ENCODE results near the gene EIF5A. TPM values are rescaled to one million over a fixed set of nuclear protein-coding genes. Genes with fewer than 3 reads are reported as not detected.
"Not testable (repeated sequence)": the region's sequence is repeated elsewhere in the genome, so short reads cannot be mapped to it uniquely, and the experiment has no call there.

The EIF5A gene
- polyA plus RNA-seq, 3 donors from 2014 or later: 235 to 814 (median 797) TPM

DNA sequence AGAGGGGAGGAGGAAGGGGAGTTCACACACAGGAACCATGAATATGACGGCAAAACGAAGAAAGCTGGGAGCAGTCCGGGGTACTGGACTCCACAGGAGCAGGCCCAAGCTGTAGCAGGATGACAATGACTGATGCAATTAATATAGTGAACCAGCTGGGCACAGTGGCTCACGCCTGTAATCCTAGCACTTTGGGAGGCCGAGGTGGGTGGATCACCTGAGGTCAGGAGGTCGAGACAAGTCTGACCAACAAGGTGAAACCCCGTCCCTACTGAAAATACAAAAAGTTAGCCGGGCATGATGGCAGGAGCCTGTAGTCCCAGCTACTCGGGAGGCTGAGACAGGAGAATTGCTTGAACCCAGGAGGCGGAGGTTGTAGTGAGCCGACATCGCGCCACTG, 28.3 kb downstream of the EIF5A start:
- not testable (repeated sequence) for H3K9me3 Mint-ChIP-seq; H3K36me3 Mint-ChIP-seq; H3K27me3 Mint-ChIP-seq (ENCODE audit: low read depth in 3 of 3); DNase-seq
- Mint-ChIP-seq H3K4me3 (peak overlapping the region; percentile 85 to 95 (median 89)), H3K27ac (peak overlapping the region; percentile 87 to 98 (median 96)), H3K4me1 (peaks cover 40 to 44% of the 10 kb centered on the region in 2 donors)

DNA sequence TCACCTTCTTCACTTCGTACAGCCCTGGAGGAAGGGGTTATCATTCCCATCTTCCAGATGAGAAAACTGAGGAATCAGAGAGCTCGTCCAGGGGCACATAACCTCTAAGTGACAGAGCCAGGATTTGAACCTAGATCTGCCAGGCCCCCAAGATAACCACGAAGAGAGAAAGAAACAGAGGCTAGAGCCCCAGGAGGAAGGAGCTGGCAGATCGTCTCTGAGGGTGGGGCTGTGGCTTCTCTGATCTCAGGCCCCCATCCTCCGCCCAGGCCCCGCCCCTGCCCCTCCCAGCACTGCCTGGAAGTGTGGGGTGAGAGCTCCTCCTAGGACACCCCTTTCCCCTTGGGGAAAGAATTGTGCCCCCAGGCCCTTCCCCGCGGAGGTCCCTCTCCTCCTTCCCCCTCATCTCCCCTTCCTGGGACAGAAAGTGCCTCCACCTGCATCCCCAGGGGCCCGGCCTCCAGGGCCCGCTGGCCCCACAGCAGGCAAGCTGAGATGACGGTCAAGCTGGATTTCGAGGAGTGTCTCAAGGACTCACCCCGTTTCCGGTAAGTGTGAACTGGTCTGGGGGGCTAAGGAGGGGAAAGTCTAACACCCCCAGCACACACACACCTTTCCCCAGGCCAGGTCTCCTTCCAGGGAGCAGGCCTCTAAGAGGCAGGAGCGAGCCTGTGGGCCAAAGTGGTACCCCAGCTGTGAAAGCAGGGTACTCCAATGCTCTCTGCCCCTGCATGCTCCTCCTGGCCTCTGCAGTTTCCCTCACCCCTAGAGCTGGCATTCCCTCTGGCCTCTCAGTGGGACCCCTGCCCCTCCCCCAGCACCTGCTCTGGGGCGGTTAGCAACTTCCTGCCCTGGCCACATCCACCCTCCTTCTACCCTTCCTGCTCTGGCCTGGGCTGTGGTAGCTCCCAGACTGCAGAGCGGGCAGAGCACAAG, 29.1 kb downstream of the EIF5A start, which contains the start of gene ACAP1:
ACAP1 (plus strand) TSS at position 290 of the 936 bp plus-strand sequence; CDS start at position 496, 206 bp downstream.
- peaks cover 42 to 45% of the 10 kb centered on the region in 2 donors for H3K4me1 Mint-ChIP-seq
- peaks cover 0 to 4% (median 0%) of the 10 kb centered on the region in 3 donors for H3K27me3 Mint-ChIP-seq (ENCODE audit: low read depth in 3 of 3)

DNA sequence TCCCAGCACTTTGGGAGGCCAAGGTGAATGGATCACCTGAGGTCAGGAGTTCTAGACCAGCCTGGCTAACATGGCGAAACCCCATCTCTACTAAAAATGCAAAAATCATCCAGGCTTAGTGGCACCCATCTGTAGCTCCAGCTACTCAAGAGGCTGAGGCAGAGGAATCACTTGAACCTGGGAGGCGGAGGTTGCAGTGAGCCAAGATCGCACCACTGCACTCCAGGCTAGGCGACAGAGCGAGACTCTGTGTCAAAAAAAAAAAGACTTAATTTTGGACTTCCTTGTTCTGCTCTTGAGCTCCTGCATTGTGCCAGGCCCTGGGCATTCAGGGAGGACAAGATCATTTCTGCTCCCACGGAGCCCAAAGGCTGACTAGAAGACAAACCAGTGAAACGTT, 30.2 kb downstream of the EIF5A start:
- peaks cover 4 to 13% (median 12%) of the 10 kb centered on the region in 3 donors for H3K36me3 Mint-ChIP-seq
- H3K9me3 Mint-ChIP-seq; DNase-seq; H3K27me3 Mint-ChIP-seq (ENCODE audit: low read depth in 3 of 3): not testable (repeated sequence)
- H3K27ac Mint-ChIP-seq: peak overlapping the region; percentile 87 to 98 (median 96)
- peaks cover 44 to 46% of the 10 kb centered on the region in 2 donors for H3K4me1 Mint-ChIP-seq
- H3K4me3 Mint-ChIP-seq: peak overlapping the region; percentile 85 to 95 (median 89)

More for the DNA sequence above, 29.1 kb downstream of the EIF5A start, which contains the start of gene ACAP1:
- Mint-ChIP-seq H3K4me3 (peak within 1 kb of the TSS; percentile 85 to 95 (median 89)), H3K36me3 (peaks cover 4 to 11% (median 11%) of the 10 kb centered on the region in 3 donors), H3K9me3 (peaks cover 0 to 1% (median 0%) of the 10 kb centered on the region in 6 donors), H3K27ac (peak within 1 kb of the TSS; percentile 87 to 98 (median 96))
- peak; percentile 54 to 66 (median 64) for DNase-seq

DNA sequence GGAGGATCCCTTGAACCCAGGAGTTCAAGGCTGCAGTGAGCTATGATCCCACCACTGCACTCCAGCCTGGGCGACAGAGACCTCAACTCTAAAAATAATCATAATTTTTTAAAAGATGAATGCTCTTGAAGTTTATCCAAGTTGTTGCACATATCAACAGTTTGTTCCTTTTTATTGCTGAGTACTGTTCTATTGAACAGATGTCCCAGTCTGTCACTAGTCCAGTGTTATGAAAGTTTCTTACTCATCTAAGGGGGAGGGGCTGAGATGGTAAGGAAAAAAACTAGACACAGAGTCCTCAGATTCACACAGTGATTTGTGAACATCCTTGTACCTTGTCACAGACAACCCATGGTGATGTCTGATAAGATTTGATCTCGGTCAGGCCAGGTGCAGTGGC, 32.8 kb downstream of the EIF5A start:
- DNase-seq: no peak
- H3K9me3 Mint-ChIP-seq: peaks cover 0 to 1% (median 0%) of the 10 kb centered on the region in 6 donors
- H3K36me3 Mint-ChIP-seq: peaks cover 4 to 24% (median 12%) of the 10 kb centered on the region in 3 donors
- H3K4me1 Mint-ChIP-seq: peaks cover 36 to 43% of the 10 kb centered on the region in 2 donors
- peak overlapping the region in 2 of 6 donors; percentile 10 to 24 for H3K27ac Mint-ChIP-seq
- no peak overlapping the region for H3K4me3 Mint-ChIP-seq
- H3K27me3 Mint-ChIP-seq (ENCODE audit: low read depth in 3 of 3): peaks cover 0 to 4% (median 0%) of the 10 kb centered on the region in 3 donors

DNA sequence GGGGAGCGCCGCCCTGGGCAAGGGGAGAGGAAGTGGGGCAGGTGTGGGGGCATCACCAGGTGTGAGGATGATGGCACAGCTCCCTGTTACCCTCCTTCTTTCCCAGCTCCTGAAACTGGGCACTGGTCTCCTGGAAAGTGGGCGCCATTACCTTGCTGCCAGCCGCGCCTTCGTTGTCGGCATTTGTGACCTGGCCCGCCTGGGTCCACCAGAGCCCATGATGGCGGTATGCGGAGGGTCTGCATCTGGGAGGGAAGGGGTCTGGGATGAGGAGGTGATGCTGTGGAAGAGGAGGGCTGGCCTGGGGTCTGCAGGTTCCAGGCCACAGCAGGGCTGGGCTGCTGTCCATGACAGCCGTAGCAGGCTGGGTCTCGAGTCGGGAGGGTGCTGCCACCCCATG, 34.4 kb downstream of the EIF5A start:
- Mint-ChIP-seq H3K27ac (peak overlapping the region in 1 of 6 donors; percentile 35), H3K4me3 (no peak overlapping the region), H3K27me3 (ENCODE audit: low read depth in 3 of 3) (peaks cover 0 to 1% (median 0%) of the 10 kb centered on the region in 3 donors), H3K9me3 (no peaks in the 10 kb centered on the region), H3K4me1 (peaks cover 23 to 28% of the 10 kb centered on the region in 2 donors), H3K36me3 (peaks cover 4 to 24% (median 12%) of the 10 kb centered on the region in 3 donors)
- no peak for DNase-seq

DNA sequence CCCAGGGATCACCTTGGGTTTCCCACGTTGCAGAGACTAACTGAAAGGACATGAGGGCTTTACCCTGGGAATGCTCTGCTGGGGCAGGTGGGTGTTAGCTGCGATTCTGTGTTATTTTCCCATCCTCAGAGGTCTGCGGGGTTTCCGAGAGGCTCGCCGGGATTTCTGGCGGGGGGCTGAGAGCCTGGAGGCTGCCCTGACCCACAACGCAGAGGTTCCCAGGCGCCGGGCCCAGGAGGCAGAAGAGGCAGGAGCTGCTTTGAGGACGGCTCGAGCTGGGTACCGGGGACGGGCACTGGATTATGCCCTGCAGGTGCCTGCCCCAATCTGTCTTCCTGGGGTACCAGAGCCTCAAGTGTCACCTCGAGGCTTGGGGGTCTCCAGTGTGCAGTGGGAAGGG, 35.8 kb downstream of the EIF5A start:
- Mint-ChIP-seq H3K4me1 (peaks cover 11 to 15% of the 10 kb centered on the region in 2 donors), H3K27me3 (ENCODE audit: low read depth in 3 of 3) (no peaks in the 10 kb centered on the region), H3K4me3 (no peak overlapping the region), H3K27ac (peak overlapping the region in 1 of 6 donors; percentile 48), H3K36me3 (peaks cover 4 to 28% (median 12%) of the 10 kb centered on the region in 3 donors), H3K9me3 (no peaks in the 10 kb centered on the region)
- DNase-seq: no peak

DNA sequence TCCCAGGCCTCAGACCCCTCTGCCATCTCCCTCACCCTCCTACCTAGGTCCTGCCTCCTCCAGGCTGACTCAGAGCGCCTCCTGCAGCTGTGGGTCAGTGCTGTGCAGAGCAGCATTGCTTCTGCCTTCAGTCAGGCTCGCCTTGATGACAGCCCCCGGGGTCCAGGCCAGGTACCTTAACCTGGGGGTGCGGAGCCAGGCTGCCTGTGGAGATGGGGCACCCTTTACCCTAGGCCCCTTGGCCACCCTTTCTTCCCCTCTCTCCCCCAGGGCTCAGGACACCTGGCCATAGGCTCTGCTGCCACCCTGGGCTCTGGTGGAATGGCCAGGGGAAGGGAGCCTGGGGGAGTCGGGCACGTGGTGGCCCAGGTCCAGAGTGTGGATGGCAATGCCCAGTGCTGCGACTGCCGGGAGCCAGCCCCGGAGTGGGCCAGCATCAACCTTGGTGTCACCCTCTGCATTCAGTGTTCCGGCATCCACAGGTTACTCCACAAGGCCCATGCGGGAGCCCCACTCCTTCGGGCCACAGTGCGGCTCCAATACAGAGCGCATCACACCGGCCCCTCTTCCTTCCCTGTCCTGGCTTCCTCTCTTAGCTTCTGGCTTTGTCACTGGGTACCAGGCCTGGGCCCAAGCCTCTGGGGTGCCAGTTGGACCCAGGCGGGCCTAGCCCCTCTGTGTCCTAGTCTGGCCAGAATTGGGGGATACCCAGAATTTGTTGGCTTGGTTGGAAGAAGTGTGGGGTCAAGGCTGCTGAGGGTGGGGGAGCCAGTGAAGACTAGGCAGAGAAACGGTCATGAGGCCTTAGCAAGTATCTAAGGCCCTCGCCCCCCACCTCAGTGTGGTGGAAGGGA, 39.6 kb downstream of the EIF5A start:
- Mint-ChIP-seq H3K27ac (peak overlapping the region in 2 of 6 donors; percentile 39 to 57), H3K9me3 (no peaks in the 10 kb centered on the region), H3K4me3 (no peak overlapping the region), H3K27me3 (ENCODE audit: low read depth in 3 of 3) (peaks cover 2 to 8% (median 2%) of the 10 kb centered on the region in 3 donors), H3K36me3 (peaks cover 0 to 17% (median 0%) of the 10 kb centered on the region in 3 donors), H3K4me1 (peaks cover 13 to 15% of the 10 kb centered on the region in 2 donors)
- DNase-seq: no peak

DNA sequence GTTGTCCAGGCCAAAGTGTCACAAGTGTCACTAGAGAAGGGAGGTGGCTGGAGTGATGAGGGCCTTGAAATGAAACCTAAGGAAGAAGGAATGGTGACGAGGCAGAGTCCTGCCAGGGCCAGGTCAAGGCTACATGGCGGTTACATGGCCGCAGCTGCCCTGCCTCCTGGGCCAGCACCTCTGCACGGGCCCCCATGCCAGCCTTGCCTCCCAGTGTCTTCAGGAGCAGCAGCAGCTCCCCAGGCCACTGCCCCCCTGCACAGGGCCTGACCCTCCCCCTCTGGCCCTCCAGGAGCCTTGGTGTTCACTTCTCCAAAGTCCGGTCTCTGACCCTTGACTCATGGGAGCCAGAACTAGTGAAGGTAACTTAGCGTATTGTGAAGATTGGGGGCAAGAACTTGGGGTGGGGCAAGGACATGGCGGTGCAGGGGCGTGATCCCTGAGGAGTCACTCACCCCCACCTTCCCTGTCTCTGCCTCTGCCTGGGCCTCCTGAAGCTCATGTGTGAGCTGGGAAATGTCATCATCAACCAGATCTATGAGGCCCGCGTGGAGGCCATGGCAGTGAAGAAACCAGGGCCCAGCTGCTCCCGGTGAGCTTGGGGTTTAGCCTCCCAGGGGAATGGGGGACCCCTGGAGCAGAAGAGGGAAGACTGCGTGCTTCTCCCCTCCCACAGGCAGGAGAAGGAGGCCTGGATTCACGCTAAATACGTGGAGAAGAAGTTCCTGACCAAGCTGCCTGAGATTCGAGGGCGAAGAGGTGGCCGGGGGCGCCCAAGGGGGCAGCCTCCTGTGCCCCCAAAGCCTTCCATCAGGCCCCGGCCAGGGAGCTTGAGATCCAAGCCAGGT, 40.4 kb downstream of the EIF5A start:
- peaks cover 0 to 17% (median 0%) of the 10 kb centered on the region in 3 donors for H3K36me3 Mint-ChIP-seq
- no peak overlapping the region for H3K4me3 Mint-ChIP-seq
- H3K27me3 Mint-ChIP-seq (ENCODE audit: low read depth in 3 of 3): peaks cover 2 to 13% (median 5%) of the 10 kb centered on the region in 3 donors
- H3K4me1 Mint-ChIP-seq: peaks cover 21 to 23% of the 10 kb centered on the region in 2 donors
- H3K27ac Mint-ChIP-seq: peak overlapping the region in 1 of 6 donors; percentile 57
- DNase-seq: no peak
- no peaks in the 10 kb centered on the region for H3K9me3 Mint-ChIP-seq

DNA sequence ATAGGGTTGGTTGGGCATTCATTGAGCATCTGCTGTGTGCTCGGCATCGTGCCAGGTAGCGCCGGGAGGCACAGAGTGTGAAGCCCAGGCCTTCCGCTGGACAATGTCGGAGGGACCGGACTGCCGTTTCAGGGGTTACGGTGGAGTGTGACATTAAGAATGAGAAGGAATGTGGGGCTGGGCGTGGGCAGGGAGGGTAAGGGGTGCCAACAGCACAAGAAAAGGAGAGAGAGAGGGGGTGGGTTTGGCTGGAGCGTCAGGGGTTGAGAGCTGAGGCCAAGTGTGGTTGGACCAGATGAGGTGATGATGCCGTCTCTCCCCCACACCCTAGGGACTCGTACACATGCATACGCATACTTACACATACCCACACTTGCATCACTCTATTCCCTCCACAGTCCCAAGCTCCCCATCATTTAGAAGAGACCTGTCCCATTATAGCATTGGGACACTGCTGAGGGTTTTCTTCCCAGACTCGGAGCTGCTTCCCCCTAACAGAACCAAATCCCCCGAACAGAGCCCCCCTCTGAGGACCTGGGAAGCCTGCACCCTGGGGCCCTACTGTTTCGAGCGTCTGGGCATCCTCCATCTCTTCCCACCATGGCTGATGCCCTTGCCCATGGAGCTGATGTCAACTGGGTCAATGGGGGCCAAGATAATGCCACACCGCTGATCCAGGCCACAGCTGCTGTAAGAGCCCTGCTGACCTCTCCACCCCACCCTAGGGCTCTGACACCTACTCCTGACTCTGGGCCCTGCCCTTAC, 41.2 kb downstream of the EIF5A start:
- Mint-ChIP-seq H3K4me1 (peaks cover 28 to 30% of the 10 kb centered on the region in 2 donors), H3K4me3 (no peak overlapping the region), H3K27ac (peak overlapping the region; percentile 51 to 90 (median 80)), H3K27me3 (ENCODE audit: low read depth in 3 of 3) (peaks cover 2 to 13% (median 5%) of the 10 kb centered on the region in 3 donors), H3K36me3 (peaks cover 0 to 15% (median 0%) of the 10 kb centered on the region in 3 donors), H3K9me3 (no peaks in the 10 kb centered on the region)
- no peak for DNase-seq

DNA sequence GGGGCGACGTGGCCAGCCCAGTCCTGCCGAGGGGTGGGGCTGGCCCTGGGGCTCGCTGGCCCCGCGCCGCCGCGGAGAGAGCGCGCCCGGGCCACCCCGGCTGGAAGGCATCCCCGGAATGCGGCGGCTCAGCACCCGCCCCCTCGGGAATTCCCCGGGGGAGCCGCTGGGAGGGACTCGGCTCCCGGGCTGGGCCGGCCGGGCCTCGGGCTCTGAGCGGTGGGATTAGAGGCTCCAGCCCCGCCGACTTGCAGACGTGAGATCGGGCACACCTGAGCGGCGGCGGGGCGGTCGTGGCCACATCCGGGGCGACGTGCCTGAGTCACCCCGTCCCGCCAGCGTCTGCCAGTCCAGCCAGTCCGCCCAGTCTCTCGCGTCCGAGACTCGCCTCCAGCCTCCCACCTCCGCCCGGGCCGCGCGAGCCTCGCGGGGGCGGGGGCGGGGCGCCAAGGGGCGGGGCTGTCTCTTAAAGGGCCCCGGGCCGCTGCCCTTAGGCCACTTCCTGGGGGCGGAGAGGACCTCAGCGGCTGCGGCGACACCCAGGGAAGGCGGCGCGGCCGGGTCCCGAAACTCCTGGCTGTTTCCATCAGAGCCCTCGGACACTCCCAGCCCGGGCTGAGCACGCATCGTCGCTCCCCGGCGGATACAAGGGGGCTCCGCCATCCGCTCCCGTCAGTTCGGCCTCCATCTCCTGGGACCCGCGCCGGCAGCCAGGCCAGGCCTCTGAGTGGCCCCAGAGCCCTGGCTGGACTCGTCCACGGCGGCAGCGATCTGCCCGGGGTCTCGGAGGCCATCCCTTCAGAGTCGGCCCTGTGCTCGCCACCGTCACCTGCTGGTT, 44.5 kb downstream of the EIF5A start, which contains the start of gene KCTD11:
KCTD11 (plus strand) TSS at position 498 of the 838 bp plus-strand sequence.
- Mint-ChIP-seq H3K36me3 (peaks cover 0 to 7% (median 0%) of the 10 kb centered on the region in 3 donors), H3K4me3 (peak within 1 kb of the TSS; percentile 84 to 96 (median 93)), H3K27ac (peak within 1 kb of the TSS; percentile 91 to 97 (median 94)), H3K27me3 (ENCODE audit: low read depth in 3 of 3) (peaks cover 5 to 16% (median 6%) of the 10 kb centered on the region in 3 donors), H3K9me3 (no peaks in the 10 kb centered on the region), H3K4me1 (peaks cover 39 to 47% of the 10 kb centered on the region in 2 donors)
- peak; percentile 85 to 88 (median 87) for DNase-seq

DNA sequence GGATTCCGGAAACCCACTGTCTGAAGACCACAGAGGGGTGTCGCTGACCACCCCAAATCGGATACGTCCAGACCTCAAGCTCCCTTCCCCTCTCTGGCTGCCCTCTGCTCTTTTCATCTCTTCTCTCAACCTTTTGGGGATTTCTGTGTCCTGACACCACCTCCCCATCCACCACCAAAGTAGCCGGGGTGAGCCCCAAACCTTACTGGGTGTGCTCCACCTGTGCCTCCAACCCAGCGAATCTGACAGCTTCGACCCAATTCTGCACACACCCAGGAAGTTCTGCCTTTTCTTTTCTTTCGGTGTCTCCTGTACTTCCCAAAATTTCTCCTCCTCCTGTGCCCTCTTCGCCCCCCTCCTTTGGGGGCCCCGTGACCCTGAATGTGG, 45.1 kb downstream of the EIF5A start:
- Mint-ChIP-seq H3K27me3 (ENCODE audit: low read depth in 3 of 3) (peaks cover 5 to 16% (median 8%) of the 10 kb centered on the region in 3 donors), H3K4me1 (peaks cover 39 to 47% of the 10 kb centered on the region in 2 donors), H3K4me3 (peak overlapping the region; percentile 84 to 96 (median 93)), H3K36me3 (peaks cover 0 to 2% (median 0%) of the 10 kb centered on the region in 3 donors), H3K27ac (peak overlapping the region; percentile 91 to 97 (median 94)), H3K9me3 (no peaks in the 10 kb centered on the region)
- peak in 1 of 3 donors; percentile 67 for DNase-seq
